Astrocyte of the spinal cord (primary cell): Measurements from ENCODE around the gene CDT1.

Source experiments
- DNase-seq: peaks from one replicate; pipeline ENCODE4 v3.0.0; 2011; ENCODE audit warnings: low read depth, low spot score
- H3K4me3 ChIP-seq: 2 replicates; pipeline ENCODE4 v1.5.1; 2011; ENCODE audit warnings: low read depth, mild to moderate bottlenecking, low read length, moderate library complexity
- in situ Hi-C: cut with HindIII; loops from 2 replicates; pipeline ENCODE4 v1.10.0; 2017; ENCODE audit warnings: low sequenced_read_pairs
- TF ChIP-seq, protein P1 (sequence below): IDR thresholded peaks from 2 replicates; pipeline ENCODE4 v1.5.1; 2012; ENCODE audit warnings: low read depth, mild to moderate bottlenecking, low read length, inconsistent platforms

CDT1 gene

DNA sequence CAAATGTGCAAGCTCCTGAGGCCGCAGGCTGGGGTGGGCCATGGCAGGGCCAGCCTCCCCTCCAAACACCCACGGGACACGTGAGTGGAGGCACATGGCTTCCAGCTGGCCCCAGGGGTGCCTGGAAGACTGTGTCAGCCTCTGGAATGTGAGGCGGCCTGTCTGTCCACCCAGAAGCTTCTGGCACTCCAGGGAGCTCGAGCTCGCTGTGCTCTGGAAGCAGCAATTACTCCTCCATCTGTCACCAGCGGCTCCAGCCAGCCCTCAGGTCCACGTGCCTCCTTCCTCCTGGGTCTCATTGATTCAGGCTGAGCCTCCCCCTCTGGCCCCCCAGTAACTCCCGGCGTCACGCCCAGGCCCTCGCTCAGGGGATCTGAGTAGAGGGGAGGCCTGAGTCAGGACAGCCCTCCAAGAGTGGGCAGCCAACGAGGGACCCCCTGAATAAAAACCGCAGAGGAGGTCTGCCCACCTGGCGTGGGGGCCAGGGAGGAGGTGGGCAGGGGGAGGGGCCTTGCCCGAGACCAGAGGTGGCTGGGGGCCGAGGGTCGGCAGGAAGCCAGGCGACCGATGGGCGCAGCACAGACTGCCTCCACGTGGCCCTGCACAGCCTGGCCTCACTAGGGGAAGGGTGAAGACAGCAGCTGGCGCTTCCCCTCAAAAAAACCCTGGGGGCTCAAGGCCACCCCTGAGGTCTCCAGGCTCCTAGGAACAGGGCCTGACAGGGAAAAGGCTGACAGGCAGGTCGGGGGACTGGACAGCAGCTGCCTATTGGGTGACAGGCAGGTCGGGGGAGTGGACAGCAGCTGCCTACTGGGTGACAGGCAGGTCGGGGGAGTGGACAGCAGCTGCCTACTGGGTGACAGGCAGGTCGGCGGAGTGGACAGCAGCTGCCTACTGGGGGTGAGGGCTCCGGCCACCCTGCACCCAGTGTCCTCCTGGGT lies 30.4 kb upstream of the CDT1 start:
- in situ Hi-C loops = no loop called here
- TF ChIP-seq, protein P1, sequence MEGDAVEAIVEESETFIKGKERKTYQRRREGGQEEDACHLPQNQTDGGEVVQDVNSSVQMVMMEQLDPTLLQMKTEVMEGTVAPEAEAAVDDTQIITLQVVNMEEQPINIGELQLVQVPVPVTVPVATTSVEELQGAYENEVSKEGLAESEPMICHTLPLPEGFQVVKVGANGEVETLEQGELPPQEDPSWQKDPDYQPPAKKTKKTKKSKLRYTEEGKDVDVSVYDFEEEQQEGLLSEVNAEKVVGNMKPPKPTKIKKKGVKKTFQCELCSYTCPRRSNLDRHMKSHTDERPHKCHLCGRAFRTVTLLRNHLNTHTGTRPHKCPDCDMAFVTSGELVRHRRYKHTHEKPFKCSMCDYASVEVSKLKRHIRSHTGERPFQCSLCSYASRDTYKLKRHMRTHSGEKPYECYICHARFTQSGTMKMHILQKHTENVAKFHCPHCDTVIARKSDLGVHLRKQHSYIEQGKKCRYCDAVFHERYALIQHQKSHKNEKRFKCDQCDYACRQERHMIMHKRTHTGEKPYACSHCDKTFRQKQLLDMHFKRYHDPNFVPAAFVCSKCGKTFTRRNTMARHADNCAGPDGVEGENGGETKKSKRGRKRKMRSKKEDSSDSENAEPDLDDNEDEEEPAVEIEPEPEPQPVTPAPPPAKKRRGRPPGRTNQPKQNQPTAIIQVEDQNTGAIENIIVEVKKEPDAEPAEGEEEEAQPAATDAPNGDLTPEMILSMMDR = no peak
- no peak overlapping the region for H3K4me3 ChIP-seq
- peak; percentile 90 for DNase-seq

DNA sequence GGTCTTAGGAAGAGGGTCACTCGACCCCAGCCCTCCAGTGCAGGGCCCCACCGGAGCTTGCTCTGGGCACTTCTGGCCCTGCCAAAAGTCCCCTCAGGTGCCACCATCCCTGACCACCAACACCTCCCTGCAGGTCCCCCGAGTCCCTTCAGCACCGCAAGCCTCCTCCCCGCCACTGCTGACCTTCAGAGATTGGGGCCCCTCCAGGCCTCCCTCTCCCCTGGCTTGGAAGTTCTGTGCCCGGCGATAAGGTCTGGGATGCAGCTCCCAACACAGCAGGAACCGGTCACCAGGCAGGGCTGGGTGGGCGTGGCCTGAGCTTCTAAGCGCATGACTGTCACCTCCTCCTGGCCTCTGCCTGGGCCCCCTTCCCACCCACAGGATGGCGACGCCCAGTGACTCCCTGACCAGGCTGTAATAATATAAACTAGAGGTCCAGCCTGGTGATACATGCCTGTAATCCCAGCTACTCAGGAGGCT lies 29.7 kb upstream of the CDT1 start:
- TF ChIP-seq, protein P1 = no peak
- in situ Hi-C loops = no loop called here
- DNase-seq = peak; percentile 62
- H3K4me3 ChIP-seq = no peak overlapping the region

DNA sequence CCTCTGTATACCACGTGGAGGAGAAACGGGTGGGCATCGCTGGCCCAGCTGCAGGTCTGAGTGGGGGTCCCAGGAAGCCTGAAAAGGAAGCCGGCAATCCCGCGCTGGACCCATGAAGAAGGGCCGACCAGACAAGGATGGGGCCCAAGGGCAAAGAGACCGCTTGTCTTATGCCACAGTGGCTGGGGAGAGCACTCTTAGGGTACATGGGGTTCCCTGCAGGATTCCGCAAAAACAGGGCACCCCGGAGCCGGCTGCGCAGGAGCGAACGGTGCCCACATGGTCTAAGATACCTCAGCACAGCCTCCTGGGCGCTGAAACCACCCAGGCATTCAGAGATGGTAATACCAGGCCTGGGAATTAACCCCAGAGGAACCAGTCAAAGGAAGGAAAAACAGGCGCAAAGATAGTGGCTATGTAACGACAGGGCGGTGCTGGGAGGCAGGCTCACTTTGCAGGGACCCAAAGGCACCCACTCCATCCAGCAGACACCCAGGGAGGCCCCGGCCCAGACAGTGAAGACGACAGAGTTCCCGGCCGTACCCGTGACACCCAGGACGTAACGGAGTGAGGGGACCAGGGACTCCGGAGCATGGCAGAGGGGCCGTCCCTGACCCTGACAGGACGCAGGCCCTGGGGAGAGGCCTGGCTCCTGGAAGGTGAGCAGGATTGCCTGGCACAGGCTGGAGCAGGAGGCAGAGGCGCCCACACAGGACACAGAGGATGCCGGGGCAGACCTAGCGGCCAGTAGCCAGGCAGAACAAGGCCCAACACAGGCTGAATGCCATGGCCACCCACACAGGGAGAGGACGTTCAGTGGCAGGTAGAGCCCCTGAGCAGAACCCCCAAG lies 28.8 kb upstream of the CDT1 start:
- no peak for DNase-seq
- in situ Hi-C loops = no loop called here
- TF ChIP-seq, protein P1 = no peak
- no peak overlapping the region for H3K4me3 ChIP-seq

DNA sequence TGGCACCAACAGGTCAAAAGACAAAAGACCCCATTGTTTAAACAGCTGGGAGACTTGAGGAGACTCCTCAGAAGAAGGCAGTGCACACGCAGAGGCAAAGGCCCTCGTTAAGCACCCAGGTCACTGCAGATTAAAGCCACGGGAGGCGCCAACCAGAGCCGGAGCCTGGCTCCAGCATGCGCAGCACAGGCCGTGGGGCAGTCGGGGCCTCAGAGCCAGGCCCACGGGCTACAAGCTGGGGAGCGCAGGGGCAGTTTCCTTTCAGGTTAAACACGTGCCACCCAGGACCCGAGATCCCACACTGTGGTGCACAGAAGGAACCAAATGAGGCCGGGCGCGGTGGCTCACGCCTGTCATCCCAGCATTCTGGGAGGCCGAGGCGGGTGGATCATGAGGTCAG lies 27.8 kb upstream of the CDT1 start:
- DNase-seq = no peak
- TF ChIP-seq, protein P1 = no peak
- no peak overlapping the region for H3K4me3 ChIP-seq
- in situ Hi-C loops = no loop called here

DNA sequence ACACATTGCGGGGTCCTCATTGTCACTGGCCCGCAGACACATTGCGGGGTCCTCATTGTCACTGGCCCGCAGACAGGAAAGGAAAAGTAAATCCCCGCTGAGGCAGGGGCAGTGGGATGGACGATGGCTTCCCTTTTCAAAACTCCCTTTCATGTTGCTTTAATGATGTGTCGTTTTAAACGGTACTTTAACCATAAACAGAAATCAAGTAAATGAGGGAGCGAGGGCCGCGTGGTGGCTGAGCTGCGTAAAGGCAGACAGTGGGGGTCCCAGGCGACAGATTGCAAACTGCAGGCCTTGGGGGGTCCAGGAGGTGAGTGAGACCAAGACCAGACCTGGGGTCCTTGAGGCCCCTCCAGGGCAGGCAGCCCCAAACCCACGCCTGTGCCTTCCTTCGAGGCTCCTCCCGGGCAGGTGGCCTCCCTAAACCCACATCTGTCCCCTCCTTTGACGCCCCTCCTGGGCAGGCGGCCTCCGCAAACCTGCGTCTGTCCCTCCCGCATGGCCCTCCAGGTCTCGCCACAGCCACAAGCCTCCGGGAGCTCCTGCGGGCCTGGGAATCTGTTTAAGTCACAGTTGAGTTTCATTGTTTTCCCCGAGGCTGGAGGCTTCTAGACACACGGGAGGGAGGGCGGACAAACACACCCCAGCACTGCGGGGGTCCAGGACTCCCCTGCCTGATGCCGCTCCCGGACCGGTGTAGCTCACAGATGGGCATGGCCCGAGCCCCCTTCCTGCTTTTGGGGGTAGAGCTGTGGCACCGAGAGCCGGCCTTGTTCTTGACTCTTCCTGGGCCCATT lies 25.9 kb upstream of the CDT1 start:
- no peak for DNase-seq
- in situ Hi-C loops = no loop called here

More for the DNA sequence above, 25.9 kb upstream of the CDT1 start:
- no peak overlapping the region for H3K4me3 ChIP-seq
- TF ChIP-seq, protein P1 = no peak
